Measurements from ENCODE around the gene B3GAT3. TPM values are rescaled to one million over a fixed set of nuclear protein-coding genes. Genes with fewer than 3 reads are reported as not detected.

The B3GAT3 gene
- polyA plus RNA-seq, 1 donor from 2014 or later: 102 TPM

DNA sequence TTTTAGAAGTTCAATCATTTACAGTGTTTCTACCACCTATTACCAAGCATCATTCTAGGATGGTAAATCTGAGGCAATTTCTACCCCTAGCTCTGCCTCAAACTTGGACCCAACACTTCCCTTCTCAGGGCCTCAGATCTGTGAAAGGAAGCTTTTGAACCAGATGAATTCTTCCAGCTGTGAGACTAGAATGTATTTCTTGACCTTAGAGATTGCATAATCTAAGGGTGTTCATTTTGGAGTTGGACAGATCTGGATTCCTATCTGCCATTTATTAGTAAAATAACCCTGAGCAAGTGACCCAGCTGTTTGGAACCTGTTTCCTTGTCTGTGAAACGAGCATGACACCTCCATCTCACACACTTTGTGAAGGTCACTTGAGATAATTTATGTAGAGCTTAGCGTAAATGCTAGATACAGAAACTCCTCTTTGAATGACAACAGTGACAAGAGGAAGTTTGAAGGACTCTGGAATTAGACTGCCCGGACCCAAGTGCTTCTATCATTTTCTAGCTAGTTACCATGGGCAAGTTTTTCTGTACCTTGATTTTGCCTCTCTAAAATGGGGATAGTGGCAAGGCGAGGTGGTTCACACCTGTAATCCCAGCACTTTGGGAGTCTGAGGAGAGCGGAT is 35.1 kb upstream of the B3GAT3 start:
- Histone ChIP-seq H4K20me1 (ENCODE audit: insufficient read depth) (no peaks in the 10 kb centered on the region), H3K4me3 (ENCODE audit: low read length) (no peak overlapping the region), H3K79me2 (replicated peaks; ENCODE audit: insufficient read depth, low read length) (peaks cover 10% of the 10 kb centered on the region), H3K4me2 (ENCODE audit: low read length) (no peak overlapping the region), H3K9me2 (ENCODE audit: insufficient read depth, low read length) (no peaks in the 10 kb centered on the region), H2AFZ (ENCODE audit: low read depth, low read length) (no peak overlapping the region), H3K36me3 (ENCODE audit: insufficient read depth, low read length) (no peaks in the 10 kb centered on the region), H3F3A (ENCODE audit: insufficient read depth, low read length, poor library complexity, severe bottlenecking) (no peaks in the 10 kb centered on the region), H3K9me3 (ENCODE audit: low read length) (no peaks in the 10 kb centered on the region), H3K27me3 (ENCODE audit: insufficient read depth, low read depth, low read length) (no peaks in the 10 kb centered on the region), H3K27ac (ENCODE audit: low read length) (no peak overlapping the region), H3K9ac (ENCODE audit: low read length) (no peak overlapping the region)
- TF ChIP-seq SMC3 (conservative IDR thresholded peaks at IDR 0.05; ENCODE audit: poor library complexity): no peak
- TF ChIP-seq, protein P1, sequence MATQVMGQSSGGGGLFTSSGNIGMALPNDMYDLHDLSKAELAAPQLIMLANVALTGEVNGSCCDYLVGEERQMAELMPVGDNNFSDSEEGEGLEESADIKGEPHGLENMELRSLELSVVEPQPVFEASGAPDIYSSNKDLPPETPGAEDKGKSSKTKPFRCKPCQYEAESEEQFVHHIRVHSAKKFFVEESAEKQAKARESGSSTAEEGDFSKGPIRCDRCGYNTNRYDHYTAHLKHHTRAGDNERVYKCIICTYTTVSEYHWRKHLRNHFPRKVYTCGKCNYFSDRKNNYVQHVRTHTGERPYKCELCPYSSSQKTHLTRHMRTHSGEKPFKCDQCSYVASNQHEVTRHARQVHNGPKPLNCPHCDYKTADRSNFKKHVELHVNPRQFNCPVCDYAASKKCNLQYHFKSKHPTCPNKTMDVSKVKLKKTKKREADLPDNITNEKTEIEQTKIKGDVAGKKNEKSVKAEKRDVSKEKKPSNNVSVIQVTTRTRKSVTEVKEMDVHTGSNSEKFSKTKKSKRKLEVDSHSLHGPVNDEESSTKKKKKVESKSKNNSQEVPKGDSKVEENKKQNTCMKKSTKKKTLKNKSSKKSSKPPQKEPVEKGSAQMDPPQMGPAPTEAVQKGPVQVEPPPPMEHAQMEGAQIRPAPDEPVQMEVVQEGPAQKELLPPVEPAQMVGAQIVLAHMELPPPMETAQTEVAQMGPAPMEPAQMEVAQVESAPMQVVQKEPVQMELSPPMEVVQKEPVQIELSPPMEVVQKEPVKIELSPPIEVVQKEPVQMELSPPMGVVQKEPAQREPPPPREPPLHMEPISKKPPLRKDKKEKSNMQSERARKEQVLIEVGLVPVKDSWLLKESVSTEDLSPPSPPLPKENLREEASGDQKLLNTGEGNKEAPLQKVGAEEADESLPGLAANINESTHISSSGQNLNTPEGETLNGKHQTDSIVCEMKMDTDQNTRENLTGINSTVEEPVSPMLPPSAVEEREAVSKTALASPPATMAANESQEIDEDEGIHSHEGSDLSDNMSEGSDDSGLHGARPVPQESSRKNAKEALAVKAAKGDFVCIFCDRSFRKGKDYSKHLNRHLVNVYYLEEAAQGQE (IDR thresholded peaks at IDR 0.05; ENCODE audit: borderline replicate concordance): no peak
- TF ChIP-seq CTCF (IDR thresholded peaks at IDR 0.05; ENCODE audit: poor library complexity, severe bottlenecking): no peak
- TF ChIP-seq TAF1 (IDR thresholded peaks at IDR 0.05; ENCODE audit: low read depth): no peak
- TF ChIP-seq MXI1 (conservative IDR thresholded peaks at IDR 0.05; ENCODE audit: poor library complexity, severe bottlenecking): no peak
- TF ChIP-seq RAD21 (conservative IDR thresholded peaks at IDR 0.05): no peak
- no peak for TF ChIP-seq EZH2 (IDR thresholded peaks at IDR 0.05; ENCODE audit: borderline replicate concordance, insufficient read depth, low read length, poor library complexity, severe bottlenecking)
- no peak for TF ChIP-seq POLR2AphosphoS5 (IDR thresholded peaks at IDR 0.05)

- Histone ChIP-seq H2AFZ (ENCODE audit: low read depth, low read length) (no peak overlapping the region), H3K4me3 (ENCODE audit: low read length) (no peak overlapping the region), H4K20me1 (ENCODE audit: insufficient read depth) (no peaks in the 10 kb centered on the region), H3K36me3 (ENCODE audit: insufficient read depth, low read length) (no peaks in the 10 kb centered on the region), H3K9ac (ENCODE audit: low read length) (no peak overlapping the region), H3F3A (ENCODE audit: insufficient read depth, low read length, poor library complexity, severe bottlenecking) (no peaks in the 10 kb centered on the region), H3K27me3 (ENCODE audit: insufficient read depth, low read depth, low read length) (no peaks in the 10 kb centered on the region), H3K9me2 (ENCODE audit: insufficient read depth, low read length) (no peaks in the 10 kb centered on the region), H3K27ac (ENCODE audit: low read length) (no peak overlapping the region), H3K4me2 (ENCODE audit: low read length) (no peak overlapping the region), H3K79me2 (replicated peaks; ENCODE audit: insufficient read depth, low read length) (peaks cover 17% of the 10 kb centered on the region), H3K9me3 (ENCODE audit: low read length) (no peaks in the 10 kb centered on the region)
- TF ChIP-seq CTCF (IDR thresholded peaks at IDR 0.05; ENCODE audit: poor library complexity, severe bottlenecking) (no peak), SMC3 (conservative IDR thresholded peaks at IDR 0.05; ENCODE audit: poor library complexity) (no peak), MXI1 (conservative IDR thresholded peaks at IDR 0.05; ENCODE audit: poor library complexity, severe bottlenecking) (no peak), EZH2 (IDR thresholded peaks at IDR 0.05; ENCODE audit: borderline replicate concordance, insufficient read depth, low read length, poor library complexity, severe bottlenecking) (no peak), EP300 (conservative IDR thresholded peaks at IDR 0.05; ENCODE audit: poor library complexity, severe bottlenecking) (no peak)
Observed at GRCh38 chr11:62654297-62654696, 32.5 kb upstream of the B3GAT3 start.
